ENCODE measurements around the gene SOX30. TPM values are rescaled to one million over a fixed set of nuclear protein-coding genes. Genes with fewer than 3 reads are reported as not detected.

The SOX30 gene
- total RNA-seq, 3 donors from 2014 or later (not counting 1 experiment from before 2014, with no cell fraction given): 0.09 TPM; not detected in 2

DNA sequence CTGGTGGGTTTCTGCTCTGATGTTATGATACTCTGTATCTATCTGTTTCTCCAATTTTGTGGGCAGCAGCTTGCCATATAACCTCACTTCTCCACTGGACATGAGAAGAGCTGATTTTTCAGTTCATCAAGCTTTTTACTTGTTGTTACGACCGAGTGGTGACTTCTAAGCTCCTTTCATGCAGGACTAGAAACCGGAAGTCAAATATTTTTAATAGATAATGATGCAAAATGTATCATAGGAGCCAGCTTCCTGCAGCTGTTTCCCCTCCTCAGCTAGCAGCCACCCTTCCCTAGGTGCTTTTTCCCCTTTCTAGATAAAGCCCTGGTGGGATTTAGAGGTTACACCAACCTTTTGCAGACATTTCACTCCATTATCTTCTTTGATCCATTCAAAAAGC, 59.6 kb downstream of the SOX30 start:
- Mint-ChIP-seq H3K4me1 (peaks cover 28 to 31% of the 10 kb centered on the region in 2 donors), H3K27ac (no peak overlapping the region), H3K9me3 (no peaks in the 10 kb centered on the region), H3K4me3 (no peak overlapping the region), H3K36me3 (no peaks in the 10 kb centered on the region), H3K27me3 (ENCODE audit: low read depth in 2 of 2) (peaks cover 10 to 21% of the 10 kb centered on the region in 2 donors)
- Histone ChIP-seq H3K9me3 (ENCODE audit: control insufficient read depth, insufficient read depth, low read length) (no peaks in the 10 kb centered on the region), H3K27me3 (ENCODE audit: control insufficient read depth, insufficient read depth, low read length) (no peaks in the 10 kb centered on the region), H3K27ac (ENCODE audit: low read length) (peak overlapping the region; percentile 82), H3K4me1 (ENCODE audit: control insufficient read depth, insufficient read depth, low read length) (peaks cover 14% of the 10 kb centered on the region), H3K4me3 (ENCODE audit: low read length) (no peak overlapping the region), H3K36me3 (ENCODE audit: control insufficient read depth, insufficient read depth, low read length) (no peaks in the 10 kb centered on the region)
- TF ChIP-seq, protein P1, sequence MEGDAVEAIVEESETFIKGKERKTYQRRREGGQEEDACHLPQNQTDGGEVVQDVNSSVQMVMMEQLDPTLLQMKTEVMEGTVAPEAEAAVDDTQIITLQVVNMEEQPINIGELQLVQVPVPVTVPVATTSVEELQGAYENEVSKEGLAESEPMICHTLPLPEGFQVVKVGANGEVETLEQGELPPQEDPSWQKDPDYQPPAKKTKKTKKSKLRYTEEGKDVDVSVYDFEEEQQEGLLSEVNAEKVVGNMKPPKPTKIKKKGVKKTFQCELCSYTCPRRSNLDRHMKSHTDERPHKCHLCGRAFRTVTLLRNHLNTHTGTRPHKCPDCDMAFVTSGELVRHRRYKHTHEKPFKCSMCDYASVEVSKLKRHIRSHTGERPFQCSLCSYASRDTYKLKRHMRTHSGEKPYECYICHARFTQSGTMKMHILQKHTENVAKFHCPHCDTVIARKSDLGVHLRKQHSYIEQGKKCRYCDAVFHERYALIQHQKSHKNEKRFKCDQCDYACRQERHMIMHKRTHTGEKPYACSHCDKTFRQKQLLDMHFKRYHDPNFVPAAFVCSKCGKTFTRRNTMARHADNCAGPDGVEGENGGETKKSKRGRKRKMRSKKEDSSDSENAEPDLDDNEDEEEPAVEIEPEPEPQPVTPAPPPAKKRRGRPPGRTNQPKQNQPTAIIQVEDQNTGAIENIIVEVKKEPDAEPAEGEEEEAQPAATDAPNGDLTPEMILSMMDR (IDR thresholded peaks at IDR 0.05): no peak
- intact Hi-C loops (cut with micrococcal nuclease): no loop called here
- no peak for DNase-seq
- WGBS (ENCODE audit: insufficient coverage): 17% methylated on average over 3 of the region's 3 CpGs
- ATAC-seq: no peak

DNA sequence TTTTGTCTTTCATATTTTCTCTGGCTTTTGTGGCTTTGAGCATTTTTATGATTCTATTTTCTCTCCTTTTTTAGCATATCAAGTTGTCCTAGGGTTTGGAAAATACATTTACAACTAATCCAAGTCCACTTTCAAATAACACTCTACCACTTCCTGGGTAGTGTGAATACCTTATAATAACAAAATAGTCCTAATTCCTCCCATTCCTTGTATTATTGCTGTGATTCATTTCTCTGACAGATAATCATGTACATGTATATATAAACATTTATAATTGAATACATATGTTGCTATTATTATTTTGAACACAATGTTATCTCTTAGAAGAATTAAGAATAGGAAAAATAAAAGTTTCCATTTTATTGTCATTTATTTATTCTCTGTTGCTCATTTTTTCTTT, 61.8 kb downstream of the SOX30 start:
- Histone ChIP-seq H3K36me3 (ENCODE audit: control insufficient read depth, insufficient read depth, low read length) (no peaks in the 10 kb centered on the region), H3K4me3 (ENCODE audit: low read length) (no peak overlapping the region), H3K27me3 (ENCODE audit: control insufficient read depth, insufficient read depth, low read length) (no peaks in the 10 kb centered on the region), H3K4me1 (ENCODE audit: control insufficient read depth, insufficient read depth, low read length) (peaks cover 7% of the 10 kb centered on the region), H3K27ac (ENCODE audit: low read length) (no peak overlapping the region), H3K9me3 (ENCODE audit: control insufficient read depth, insufficient read depth, low read length) (no peaks in the 10 kb centered on the region)
- ATAC-seq (no peak), DNase-seq (no peak)
- Mint-ChIP-seq H3K9me3 (no peaks in the 10 kb centered on the region), H3K4me3 (no peak overlapping the region), H3K27me3 (ENCODE audit: low read depth in 2 of 2) (peaks cover 10 to 21% of the 10 kb centered on the region in 2 donors), H3K36me3 (no peaks in the 10 kb centered on the region), H3K4me1 (peaks cover 10 to 16% of the 10 kb centered on the region in 2 donors), H3K27ac (no peak overlapping the region)
- intact Hi-C loops (cut with micrococcal nuclease): no loop called here
- TF ChIP-seq, protein P1 (IDR thresholded peaks at IDR 0.05): no peak

DNA sequence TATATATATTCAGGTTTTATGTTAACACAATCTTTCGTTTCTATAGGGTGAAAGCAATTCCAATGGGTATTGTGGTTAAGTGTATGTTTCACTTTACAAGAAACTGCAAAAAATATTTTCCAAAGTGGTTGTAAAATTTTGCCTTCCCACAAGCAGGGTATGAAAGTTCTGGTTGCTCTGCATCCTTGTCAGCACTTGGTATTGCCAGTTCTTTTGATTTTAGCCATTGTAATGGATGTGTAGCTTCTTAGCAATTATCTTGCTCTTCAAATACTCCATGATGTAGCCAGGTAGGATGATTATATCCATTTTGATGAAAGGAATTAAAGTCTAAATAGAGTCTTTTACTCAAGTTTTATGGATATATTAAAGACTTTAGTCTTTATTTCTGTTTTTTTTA, 67.6 kb downstream of the SOX30 start:
- no peak for ATAC-seq
- no peak overlapping the region for H3K27ac Mint-ChIP-seq
- H3K27me3 ChIP-seq (ENCODE audit: control insufficient read depth, insufficient read depth, low read length): no peaks in the 10 kb centered on the region
- H3K36me3 Mint-ChIP-seq: no peaks in the 10 kb centered on the region
- intact Hi-C loops (cut with micrococcal nuclease): no loop called here
- H3K9me3 Mint-ChIP-seq: no peaks in the 10 kb centered on the region
- no peak overlapping the region for H3K27ac ChIP-seq (ENCODE audit: low read length)
- no peaks in the 10 kb centered on the region for H3K36me3 ChIP-seq (ENCODE audit: control insufficient read depth, insufficient read depth, low read length)
- WGBS (ENCODE audit: insufficient coverage): no CpG with 5 or more reads among the region's 1 CpG
- TF ChIP-seq, protein P1 (IDR thresholded peaks at IDR 0.05): no peak
- H3K4me1 Mint-ChIP-seq: no peaks in the 10 kb centered on the region
- H3K4me1 ChIP-seq (ENCODE audit: control insufficient read depth, insufficient read depth, low read length): no peaks in the 10 kb centered on the region
- H3K27me3 Mint-ChIP-seq (ENCODE audit: low read depth in 2 of 2): peaks cover 0 to under 1% of the 10 kb centered on the region in 2 donors
- no peak overlapping the region for H3K4me3 Mint-ChIP-seq
- no peak for DNase-seq
- H3K4me3 ChIP-seq (ENCODE audit: low read length): no peak overlapping the region
- no peaks in the 10 kb centered on the region for H3K9me3 ChIP-seq (ENCODE audit: control insufficient read depth, insufficient read depth, low read length)
